SK-N-SH (cell line): Measurements from ENCODE around the gene GRM7. TPM values are rescaled to one million over a fixed set of nuclear protein-coding genes. Genes with fewer than 3 reads are reported as not detected.

Experiments
- CTCF ChIA-PET: fragments of 300-600, 350-600 bp; formaldehyde crosslinking; extraction: SDS; loops from one replicate; lab custom pipeline; 2021; lab: Yijun Ruan, JAX
- POLR2A ChIA-PET: fragments of 350-600 bp; sonication (Branson Sonifier 250); formaldehyde crosslinking; extraction: SDS; loops from one replicate; lab custom pipeline; 2020; ENCODE audit warnings: antibody characterized with exemption, inconsistent platforms; lab: Yijun Ruan, JAX
- DNase-seq: peaks from one replicate; pipeline ENCODE4 v3.0.0; 2012
- H2AFZ ChIP-seq: fragments of 200-600 bp; sonication (generic); 2 replicates; pipeline ENCODE4 v1.8.1; 2016; ENCODE audit warnings: antibody characterized with exemption, mild to moderate bottlenecking, low read depth
- H3F3A ChIP-seq: fragments of 200-600 bp; sonication (generic); replicated peaks from 2 replicates; pipeline ENCODE3; 2016; ENCODE audit warnings: antibody characterized with exemption, mild to moderate bottlenecking; ENCODE audit not compliant: insufficient read depth
- H3K27ac ChIP-seq, 2 experiments: fragments of 200-500 bp in 1 of 2; fragments of 200-600 bp in 1 of 2; sonication (Bioruptor generic) in 1 of 2; sonication (generic), shearing (Covaris generic) in 1 of 2; 2 replicates each; pipeline versions ENCODE4 v1.5.1 to v1.6.1; 2014 to 2016; ENCODE audit warnings: low read depth in 2 of 2, inconsistent platforms in 1 of 2, low read length in 1 of 2, mild to moderate bottlenecking in 1 of 2, mixed read lengths in 1 of 2
- H3K27me3 ChIP-seq: fragments of 200-600 bp; sonication (generic), shearing (Covaris generic); 2 replicates; pipeline ENCODE4 v1.6.1; 2016; ENCODE audit warnings: mixed run types; ENCODE audit not compliant: insufficient read depth
- H3K36me3 ChIP-seq, 2 experiments: fragments of 200-500 bp in 1 of 2; fragments of 200-600 bp in 1 of 2; sonication (Bioruptor generic) in 1 of 2; sonication (generic) in 1 of 2; replicated peaks in 1 of 2; 2 replicates each; pipeline versions ENCODE3 to v1.5.1; 2014 to 2016; ENCODE audit warnings: low read length in 1 of 2, mild to moderate bottlenecking in 1 of 2; ENCODE audit not compliant: insufficient read depth in 2 of 2, control insufficient read depth in 1 of 2
- H3K4me1 ChIP-seq, 2 experiments: fragments of 200-500 bp in 1 of 2; fragments of 200-600 bp in 1 of 2; sonication (Bioruptor generic) in 1 of 2; sonication (generic), shearing (Covaris generic) in 1 of 2; 2 replicates each; pipeline versions ENCODE4 v1.5.1 to v1.6.1; 2014 to 2016; ENCODE audit warnings: low read depth in 1 of 2, low read length in 1 of 2, mixed run types in 1 of 2; ENCODE audit not compliant: insufficient read depth in 2 of 2, control insufficient read depth in 1 of 2
- H3K4me2 ChIP-seq: fragments of 200-600 bp; sonication (generic), shearing (Covaris generic); 2 replicates; pipeline ENCODE4 v1.6.1; 2017; ENCODE audit warnings: mixed run types
- H3K4me3 ChIP-seq, 2 experiments: fragments of 200-500 bp in 1 of 2; fragments of 200-600 bp in 1 of 2; sonication (Bioruptor generic) in 1 of 2; sonication (generic), shearing (Covaris generic) in 1 of 2; 2 replicates each; pipeline versions ENCODE4 v1.5.1 to v1.8.1; 2014 to 2016; ENCODE audit warnings: low read depth in 2 of 2, inconsistent platforms in 1 of 2, low read length in 1 of 2, mild to moderate bottlenecking in 1 of 2, mixed read lengths in 1 of 2, moderate library complexity in 1 of 2
- H3K79me2 ChIP-seq: fragments of 200-600 bp; sonication (generic); 2 replicates; pipeline ENCODE4 v1.8.1; 2017; ENCODE audit warnings: mild to moderate bottlenecking; ENCODE audit not compliant: insufficient read depth
- H3K9ac ChIP-seq: fragments of 200-600 bp; sonication (generic); 2 replicates; pipeline ENCODE4 v1.6.1; 2017; ENCODE audit warnings: mixed run types
- H3K9me2 ChIP-seq: fragments of 200-600 bp; sonication (generic); 2 replicates; pipeline ENCODE4 v1.6.1; 2017; ENCODE audit warnings: mixed run types
- H3K9me3 ChIP-seq: fragments of 200-600 bp; sonication (generic); 2 replicates; pipeline ENCODE4 v1.6.1; 2017; ENCODE audit warnings: mixed run types, mild to moderate bottlenecking, moderate library complexity
- H4K20me1 ChIP-seq: fragments of 200-600 bp; sonication (generic); 2 replicates; pipeline ENCODE4 v1.6.1; 2017; ENCODE audit warnings: mild to moderate bottlenecking, mixed run types; ENCODE audit not compliant: insufficient read depth
- EP300 ChIP-seq, 2 experiments: IDR thresholded peaks; 2 replicates each; pipeline versions ENCODE4 v1.4.0 to v1.6.1; 2012; ENCODE audit warnings: borderline replicate concordance in 1 of 2, low read depth in 1 of 2, low read length in 1 of 2
- FOSL2 ChIP-seq: IDR thresholded peaks from 2 replicates; pipeline ENCODE4 v1.4.0; 2012; ENCODE audit warnings: low read depth, mild to moderate bottlenecking, moderate library complexity, borderline replicate concordance
- GABPA ChIP-seq: IDR thresholded peaks from 2 replicates; pipeline ENCODE4 v1.4.0; 2012; ENCODE audit warnings: low read depth, mild to moderate bottlenecking
- MAX ChIP-seq: IDR thresholded peaks from 2 replicates; pipeline ENCODE4 v1.4.0; 2012; ENCODE audit warnings: low read depth
- NFIC ChIP-seq: IDR thresholded peaks from 2 replicates; pipeline ENCODE4 v1.4.0; 2012; ENCODE audit warnings: borderline replicate concordance
- PBX3 ChIP-seq: IDR thresholded peaks from 2 replicates; pipeline ENCODE4; 2012
- RCOR1 ChIP-seq: fragments of 150-350 bp; IDR thresholded peaks from 2 replicates; pipeline ENCODE4 v1.6.1; 2017; ENCODE audit warnings: antibody characterized with exemption, low read length
- REST ChIP-seq: IDR thresholded peaks from 2 replicates; pipeline ENCODE4 v1.6.1; 2012; ENCODE audit warnings: mild to moderate bottlenecking, low read depth, low read length, moderate library complexity
- RXRA ChIP-seq: IDR thresholded peaks from 2 replicates; pipeline ENCODE4 v1.4.0; 2012; ENCODE audit warnings: low read depth, mild to moderate bottlenecking, borderline replicate concordance
- SMC3 ChIP-seq: IDR thresholded peaks from 2 replicates; pipeline ENCODE4 v1.6.1; 2012; ENCODE audit warnings: low read depth, low read length, improper control_type of control experiment
- TAF1 ChIP-seq: IDR thresholded peaks from 2 replicates; pipeline ENCODE4 v1.6.1; 2012; ENCODE audit warnings: low read depth, mild to moderate bottlenecking, low read length, moderate library complexity, borderline replicate concordance
- USF1 ChIP-seq: IDR thresholded peaks from 2 replicates; pipeline ENCODE4 v1.4.0; 2012; ENCODE audit warnings: low read depth, borderline replicate concordance
- WGBS: methylation state at CpG from one replicate; pipeline ENCODE4 v1.1.6; 2017; ENCODE audit warnings: low lambda C conversion rate; 5-methylcytosine and 5-hydroxymethylcytosine counted together
- polyA plus RNA-seq, 3 experiments: library from polyadenylated mRNA; depleted of rRNA; stranded (reverse); fragments of >200 nt; gene quantifications; 2 replicates each; pipeline ENCODE4 v1.2.3, GENCODE V29; 2012

Gene GRM7
- polyA plus RNA-seq, 1 of the 3 experiments (the other 2 are of a cell fraction) = 0.03 TPM

- no peak for TF ChIP-seq PBX3
- no peak for TF ChIP-seq SMC3
Measured at GRCh38 chr3:7293286-7293685, 432.4 kb downstream of the GRM7 start (continued).

GRCh38 chr3:7305561-7305960 is 444.6 kb downstream of the GRM7 start:
- 70% methylated on average over 1 of the region's 1 CpG for WGBS
- 0 out of 2 replicates have a peak, but pooled peaks cover 9% of the 10 kb centered on the region for H3K9me3 ChIP-seq
- H3K4me3 ChIP-seq = no peak overlapping the region
- no peaks in the 10 kb centered on the region for H3K36me3 ChIP-seq
- TF ChIP-seq RXRA (no peak), USF1 (no peak), FOSL2 (no peak), REST (no peak), NFIC (no peak), EP300 (IDR thresholded peaks at IDR 0.05; ENCODE audit: borderline replicate concordance in 1 of 2, low read depth in 1 of 2, low read length in 1 of 2) (no peak), TAF1 (no peak), GABPA (no peak), MAX (no peak), RCOR1 (no peak)
- ChIA-PET POLR2A (no interaction called here), CTCF (interaction anchor here (0.6 kb wide), 1 partner anchor 1021 kb away, joined by 3 read pairs; no protein-coding TSS in a partner anchor)
- peaks cover 0 to 12% of the 10 kb centered on the region in 2 experiments; a peak in 3 of 4 replicates for H3K4me1 ChIP-seq
- no peak overlapping the region for H3K27ac ChIP-seq
- no peaks in the 10 kb centered on the region for H3K9me2 ChIP-seq
- no peak overlapping the region for H2AFZ ChIP-seq
- H3K9ac ChIP-seq = no peak overlapping the region
- H3K4me2 ChIP-seq = no peak overlapping the region
- H3K27me3 ChIP-seq = no peaks in the 10 kb centered on the region
- DNase-seq = no peak
- no peaks in the 10 kb centered on the region for H4K20me1 ChIP-seq
- H3K79me2 ChIP-seq = no peaks in the 10 kb centered on the region
- H3F3A ChIP-seq = no peaks in the 10 kb centered on the region
